GM19463 (cell line): Measurements from ENCODE around the gene RRN3.
"Not testable (repeated sequence)": the region's sequence is repeated elsewhere in the genome, so short reads cannot be mapped to it uniquely, and the experiment has no call there.

Source experiments
- ATAC-seq: cut with Tn5 transposase; IDR thresholded peaks from one replicate; pipeline ENCODE4 v1.9.1; 2021; ENCODE audit warnings: mild to moderate bottlenecking, moderate library complexity; ENCODE audit not compliant: unreplicated experiment

The RRN3 gene

GRCh38 chr16:15099366-15099909 is 5.4 kb upstream of the RRN3 start:
- ATAC-seq: not testable (repeated sequence)

DNA sequence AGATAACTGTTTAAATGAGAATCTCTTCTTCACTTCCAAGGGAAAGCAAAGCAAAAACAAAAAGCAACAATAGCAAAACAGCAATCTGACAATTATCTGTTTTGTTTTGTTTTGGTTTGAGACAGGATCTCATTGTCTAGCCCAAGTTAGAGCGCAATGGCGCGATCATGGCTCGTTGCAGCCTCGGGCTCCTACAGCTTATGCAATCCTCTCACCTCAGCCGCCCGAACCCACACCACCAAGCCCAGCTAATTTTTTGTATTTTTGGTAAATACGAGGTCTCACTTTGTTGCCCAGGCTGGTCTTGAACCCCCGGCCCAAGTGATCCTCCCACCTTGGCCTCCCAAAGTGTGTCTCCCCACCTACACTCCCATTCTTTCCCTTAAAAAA is 2.5 kb upstream of the RRN3 start:
- ATAC-seq: not testable (repeated sequence)

DNA sequence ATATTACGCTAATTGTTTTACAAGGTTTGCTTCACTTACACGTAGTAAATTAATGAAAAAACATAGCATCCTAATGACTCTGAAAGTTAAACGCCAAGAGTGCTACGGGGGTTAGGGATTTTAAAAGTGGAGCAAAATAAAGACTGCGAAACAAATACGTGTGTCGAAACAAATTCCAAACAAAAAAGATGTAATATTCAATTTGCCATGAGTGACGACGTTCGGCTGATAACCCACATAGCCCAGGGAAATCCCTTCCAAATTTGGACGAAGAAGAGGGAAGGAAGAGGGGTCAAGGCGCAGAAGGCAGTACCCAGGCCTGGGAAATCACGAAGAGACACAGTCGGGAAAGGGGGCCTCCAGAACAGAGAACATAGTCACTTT is 509 bp downstream of the RRN3 start:
- not testable (repeated sequence) for ATAC-seq

GRCh38 chr16:15090663-15091269 is 3.3 kb downstream of the RRN3 start:
- not testable (repeated sequence) for ATAC-seq

DNA sequence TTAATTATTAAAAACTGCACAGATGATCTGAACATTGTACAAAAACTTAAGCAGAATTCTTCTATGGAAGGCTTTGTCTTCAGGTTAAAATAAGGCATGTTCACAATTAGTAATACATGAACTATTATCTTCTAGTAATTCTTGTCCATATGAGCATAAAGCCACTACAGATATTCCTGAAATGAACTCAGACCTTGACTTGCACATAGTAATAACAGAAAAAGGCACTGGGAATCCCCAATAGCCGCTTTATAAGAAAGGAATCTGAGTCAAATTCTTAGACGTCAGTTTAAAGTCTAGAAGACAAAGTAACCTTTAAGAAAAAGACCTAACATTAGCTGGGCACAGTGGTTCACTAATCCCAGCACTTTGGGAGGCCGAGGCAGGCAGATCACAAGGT is 11.3 kb downstream of the RRN3 start:
- peak; percentile 61 for ATAC-seq

- ATAC-seq: not testable (repeated sequence)
Observed at GRCh38 chr16:15080883-15081282, 13.2 kb downstream of the RRN3 start.

- ATAC-seq: not testable (repeated sequence)
Observed at GRCh38 chr16:15076161-15076560, 17.9 kb downstream of the RRN3 start.

GRCh38 chr16:15073101-15073500 is 21.0 kb downstream of the RRN3 start:
- no peak for ATAC-seq

DNA sequence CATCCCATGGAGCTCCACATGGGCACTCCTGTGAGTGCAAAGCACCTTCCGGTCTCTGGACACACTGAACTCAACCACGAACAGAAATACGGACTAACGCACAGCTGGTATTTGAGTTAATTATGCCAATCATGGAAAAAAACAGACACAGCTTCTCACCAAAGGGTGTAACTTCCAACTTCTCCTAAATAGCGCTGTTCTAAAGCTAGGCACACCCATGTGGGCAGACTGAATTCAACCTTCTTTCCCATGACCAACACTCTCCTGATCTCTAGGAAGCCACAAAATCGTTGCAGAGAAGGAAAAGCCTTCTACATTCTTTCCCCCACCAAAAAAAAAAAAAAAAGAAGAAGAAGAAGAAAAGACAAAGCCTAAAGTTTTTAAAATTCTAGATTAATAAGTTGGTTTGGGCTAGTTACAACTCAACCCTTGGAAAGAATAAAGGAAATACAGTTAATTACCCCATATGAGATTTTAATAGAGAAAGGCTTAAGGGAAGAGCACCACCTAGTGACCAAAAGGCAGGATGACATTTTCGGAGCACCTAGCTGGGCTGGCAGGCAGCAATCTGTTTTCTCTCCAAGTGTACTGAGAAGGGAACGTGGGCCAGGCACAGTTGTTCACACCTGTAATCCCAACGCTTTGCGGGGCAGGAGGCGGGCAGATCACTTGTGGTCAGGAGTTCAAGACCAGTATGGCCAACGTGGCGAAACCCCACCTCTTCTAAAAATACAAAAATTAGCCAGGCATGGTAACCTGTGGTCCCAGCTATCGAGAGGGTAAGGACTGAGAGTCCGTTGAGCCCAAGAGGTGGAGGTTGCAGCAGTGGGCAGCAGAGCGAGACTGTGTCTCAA is 21.9 kb downstream of the RRN3 start:
- ATAC-seq: not testable (repeated sequence)

DNA sequence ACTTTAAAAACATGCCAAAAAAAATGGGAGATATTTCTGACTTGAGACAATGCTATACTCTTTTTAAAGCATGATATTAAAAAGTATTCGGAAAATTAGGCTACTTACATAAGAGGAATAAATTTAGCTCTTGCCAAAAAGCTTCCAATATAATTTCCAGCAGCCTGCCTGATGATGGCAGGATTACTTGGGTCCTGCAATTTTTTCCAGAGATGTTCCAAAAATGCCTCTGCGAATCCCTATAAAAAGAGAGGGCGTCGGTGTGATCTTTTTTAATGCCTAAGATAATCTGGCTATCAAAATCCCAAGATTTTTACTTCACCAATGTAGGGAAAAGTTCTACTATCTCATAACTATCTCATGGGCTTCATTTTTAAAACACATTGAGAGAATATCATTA is 23.1 kb downstream of the RRN3 start:
- not testable (repeated sequence) for ATAC-seq

DNA sequence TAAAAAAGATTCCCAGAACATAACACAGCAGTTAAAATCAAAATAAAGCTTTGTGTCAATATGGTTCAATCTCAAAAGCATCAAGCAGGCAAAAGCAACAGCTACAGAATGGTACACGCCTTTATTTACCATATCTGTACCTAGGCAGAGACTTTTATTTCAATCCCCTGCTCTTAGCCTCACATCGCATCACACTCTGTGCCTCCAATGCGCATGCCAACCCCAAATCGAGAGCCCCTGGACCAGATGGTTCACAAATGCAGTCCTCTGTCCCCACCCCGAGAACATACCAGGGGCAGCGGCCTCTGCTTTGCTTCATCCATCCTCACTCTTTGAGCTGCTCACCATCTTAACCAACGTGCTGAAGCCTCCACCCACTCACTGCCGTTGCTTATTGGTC is 27.4 kb downstream of the RRN3 start:
- ATAC-seq: not testable (repeated sequence)

DNA sequence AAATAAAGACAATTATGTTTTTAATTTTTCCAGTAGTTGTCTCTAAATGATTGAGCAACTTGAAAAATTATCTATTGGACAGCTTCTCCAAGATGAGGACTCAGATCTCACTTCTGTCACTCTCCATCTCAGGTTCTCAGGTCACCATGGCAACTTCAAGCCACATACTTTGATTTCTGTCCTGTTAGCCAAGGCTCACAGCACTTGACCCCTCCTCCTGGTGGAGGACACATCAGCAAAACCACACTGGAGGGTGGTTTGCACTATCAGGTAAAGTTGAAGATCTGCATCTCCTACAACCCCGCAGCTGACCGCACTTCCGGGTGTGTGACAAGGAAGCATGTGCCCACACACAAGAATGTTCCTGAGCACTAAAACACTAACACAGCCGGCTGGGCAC is 28.1 kb downstream of the RRN3 start:
- ATAC-seq: not testable (repeated sequence)

DNA sequence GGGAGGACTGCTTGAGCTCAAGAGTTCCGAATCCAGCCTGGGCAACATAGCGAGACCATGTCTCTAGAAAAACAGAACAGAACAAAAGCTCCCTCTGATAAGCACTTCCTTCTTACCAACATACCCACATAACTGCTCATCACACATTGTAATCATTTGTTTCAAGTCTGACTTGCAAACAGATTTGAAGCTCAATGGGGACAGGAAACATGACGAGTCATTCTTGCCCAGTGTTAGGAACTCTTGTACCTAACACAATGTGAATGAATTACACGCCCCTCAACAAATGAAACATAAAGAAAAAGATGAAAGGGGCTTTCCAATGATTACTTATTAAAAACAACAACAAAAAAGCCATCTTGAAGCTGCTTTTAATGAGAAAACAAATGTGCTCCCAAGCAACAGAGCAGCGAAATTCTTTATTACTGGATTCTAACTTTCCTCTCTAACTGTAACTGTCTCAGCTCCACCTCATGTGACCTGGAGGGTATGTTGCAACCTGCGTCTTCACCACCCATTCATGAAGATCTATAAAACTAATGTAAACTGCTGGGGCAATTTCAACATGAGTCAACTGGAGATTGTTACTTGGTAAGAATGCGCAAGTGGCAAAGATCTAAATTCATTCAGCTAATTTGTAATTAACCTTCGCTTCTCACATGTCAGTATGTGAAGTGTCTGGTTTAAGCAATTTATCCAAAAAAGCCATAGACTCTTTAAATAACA is 31.8 kb downstream of the RRN3 start:
- ATAC-seq: not testable (repeated sequence)

- ATAC-seq: no peak
Observed at GRCh38 chr16:15059324-15059723, 34.7 kb downstream of the RRN3 start.

DNA sequence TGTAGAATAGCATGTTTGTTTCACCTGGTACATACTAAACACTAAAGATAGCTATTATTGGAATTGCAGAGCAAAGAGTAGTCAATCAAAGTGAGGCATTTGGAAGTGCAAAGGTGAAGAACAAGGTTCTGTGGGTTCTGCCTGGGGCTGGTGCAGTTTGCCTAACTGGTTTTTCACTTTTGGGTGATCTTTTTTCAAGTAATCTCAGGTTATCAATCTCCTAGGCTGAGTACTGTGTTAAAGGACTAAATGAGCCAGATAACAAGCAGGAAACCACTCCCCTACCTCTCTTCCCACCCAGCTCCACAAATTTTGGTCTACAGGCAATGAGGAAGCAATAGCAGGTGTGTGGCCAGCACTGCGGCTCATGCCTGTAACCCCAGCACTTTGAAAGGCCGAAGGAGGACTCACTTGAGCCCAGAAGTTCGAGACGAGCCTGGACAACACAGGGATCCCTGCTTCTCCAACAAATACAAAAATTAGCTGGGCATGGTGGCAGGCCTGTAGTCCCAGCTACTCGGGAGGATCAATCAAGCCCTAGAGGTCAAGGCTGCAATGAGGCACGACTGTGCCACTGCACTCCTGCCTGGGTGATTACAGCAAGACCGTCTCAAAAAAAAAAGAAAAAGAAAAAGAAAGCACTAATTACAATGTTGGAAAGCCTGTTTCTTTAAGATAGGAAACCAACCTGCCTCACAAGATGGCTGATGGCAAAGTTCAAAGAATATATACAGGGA is 36.2 kb downstream of the RRN3 start:
- no peak for ATAC-seq

- ATAC-seq: peak; percentile 57
Observed at GRCh38 chr16:15055141-15056053, 38.7 kb downstream of the RRN3 start.

DNA sequence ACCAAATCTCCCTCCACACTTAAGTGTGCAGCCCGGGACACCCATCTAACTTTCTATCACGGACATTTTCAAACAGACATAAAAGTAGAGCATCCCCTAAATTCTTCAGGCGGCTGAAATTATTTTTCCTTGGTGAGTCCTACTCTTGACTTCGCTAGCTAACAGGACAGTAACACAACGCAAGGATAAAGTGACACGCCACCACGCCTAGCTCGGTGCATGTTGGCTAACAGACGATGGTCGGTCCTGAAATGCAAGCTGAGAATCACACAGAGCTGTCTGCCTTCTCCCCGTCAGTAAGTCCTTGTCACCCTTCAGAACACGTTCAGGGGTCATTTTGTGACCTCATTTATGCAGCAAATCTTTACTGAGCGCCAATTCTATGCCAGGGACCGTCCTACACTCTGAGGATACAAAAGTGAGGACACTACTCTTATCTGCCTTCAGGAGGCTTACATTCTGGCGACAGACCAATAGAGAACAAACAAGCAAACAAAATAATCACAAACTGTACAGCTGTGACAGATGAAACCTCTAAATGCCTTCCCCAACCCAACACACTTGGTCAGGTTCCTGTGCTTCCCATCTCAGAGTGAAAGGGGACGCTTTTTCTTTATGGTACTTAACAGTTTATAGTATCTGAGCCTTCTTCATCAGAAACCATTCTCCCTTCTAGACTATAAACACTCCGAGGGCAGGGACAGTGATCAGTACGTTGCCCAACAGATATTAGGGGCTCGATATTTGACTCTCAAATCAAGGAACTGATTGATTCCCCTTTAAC is 39.5 kb downstream of the RRN3 start:
- ATAC-seq: no peak

GRCh38 chr16:15053904-15054303 is 40.2 kb downstream of the RRN3 start:
- ATAC-seq: no peak
